ENCODE results near the gene CASR.
A peak's percentile ranks its signal among the peaks of the same experiment; 100 is the strongest.

CASR gene

DNA sequence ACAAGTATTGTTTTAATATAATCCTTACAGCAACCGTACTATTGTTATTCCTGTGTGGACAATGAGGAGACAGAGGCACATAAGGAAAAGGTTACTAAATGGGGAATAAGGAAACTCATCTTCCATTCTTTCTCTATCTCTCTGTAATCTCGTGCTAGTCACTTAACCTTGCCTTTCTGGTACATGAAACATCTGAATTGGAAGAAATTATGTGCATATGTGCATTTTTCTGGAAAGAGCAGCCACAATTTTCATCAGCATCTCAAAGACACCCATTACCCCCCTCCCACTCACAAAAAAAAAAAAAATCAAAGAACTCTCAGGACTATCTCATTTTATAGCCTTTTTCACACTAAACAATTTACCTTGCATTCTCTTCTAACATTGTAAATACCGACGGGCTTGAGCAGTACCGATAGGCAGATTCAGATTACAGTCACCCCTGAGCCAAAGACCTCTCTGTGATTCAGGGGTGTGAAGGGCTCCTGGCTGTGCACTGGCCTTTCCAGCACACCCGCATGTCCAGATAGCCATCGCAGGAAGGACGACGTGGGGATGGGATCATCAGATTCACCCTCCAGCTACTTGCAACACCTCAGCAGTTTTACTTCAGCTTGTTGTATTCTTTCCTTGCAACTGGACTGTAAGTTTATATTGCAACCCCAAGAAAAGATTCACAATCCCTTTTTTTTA is 48.1 kb downstream of the CASR start:
- Histone ChIP-seq H3K27ac (no peak overlapping the region), H3K4me3 (no peak overlapping the region)
- no peak for TF ChIP-seq CTCF (IDR thresholded peaks at IDR 0.05)
- no peak for DNase-seq (ENCODE audit: low spot score)

GRCh38 chr3:122232485-122232884 is 49.0 kb downstream of the CASR start:
- DNase-seq (ENCODE audit: low spot score): no peak
- Histone ChIP-seq H3K4me3 (no peak overlapping the region), H3K27ac (no peak overlapping the region)
- no peak for TF ChIP-seq CTCF (IDR thresholded peaks at IDR 0.05)

- H3K27ac ChIP-seq: peak overlapping the region in 1 of 2 donors; percentile 26
- DNase-seq (ENCODE audit: low spot score): no peak
- TF ChIP-seq CTCF (IDR thresholded peaks at IDR 0.05): no peak
- no peak overlapping the region for H3K4me3 ChIP-seq
Measured at GRCh38 chr3:122233101-122233952, 49.9 kb downstream of the CASR start.

DNA sequence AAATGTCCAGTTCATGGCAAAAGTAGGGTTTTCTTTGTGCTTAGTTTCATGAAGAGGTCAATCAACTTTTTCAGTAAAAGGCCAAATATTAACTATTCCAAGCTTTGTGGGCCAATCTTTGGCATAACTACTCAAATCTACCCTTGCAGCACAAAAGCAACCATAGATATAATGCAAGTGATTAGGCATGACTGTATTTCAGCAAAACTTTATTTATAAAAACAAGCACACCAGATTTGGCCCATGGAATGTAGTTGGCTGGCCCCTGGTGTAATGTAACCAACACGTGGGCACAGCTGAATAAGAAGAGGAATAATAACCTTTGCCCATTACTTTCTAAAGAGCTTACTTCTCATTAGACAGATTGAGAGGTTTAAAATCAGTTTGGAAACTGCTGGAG is 50.6 kb downstream of the CASR start:
- H3K4me3 ChIP-seq: no peak overlapping the region
- no peak for TF ChIP-seq CTCF (IDR thresholded peaks at IDR 0.05)
- no peak overlapping the region for H3K27ac ChIP-seq
- DNase-seq (ENCODE audit: low spot score): no peak

DNA sequence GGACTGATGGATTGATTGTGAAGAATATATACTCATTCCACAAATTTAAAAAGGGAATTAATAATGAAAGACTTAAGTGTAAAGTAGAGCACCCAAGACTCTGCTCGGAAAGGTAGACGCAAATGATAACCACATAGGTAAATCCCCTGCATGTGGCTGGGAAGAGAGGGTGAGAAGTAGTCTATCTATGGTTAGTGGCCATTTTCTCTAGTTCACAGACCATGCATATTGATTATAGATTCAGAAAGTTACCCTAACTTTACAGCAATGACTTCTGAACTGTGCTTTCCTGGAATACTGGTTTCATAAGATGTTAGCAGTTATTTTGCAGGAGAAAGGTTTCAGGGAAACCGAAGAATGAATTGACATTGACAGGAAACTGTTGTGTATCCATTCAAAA is 51.7 kb downstream of the CASR start:
- no peak for TF ChIP-seq CTCF (IDR thresholded peaks at IDR 0.05)
- Histone ChIP-seq H3K27ac (no peak overlapping the region), H3K4me3 (no peak overlapping the region)
- no peak for DNase-seq (ENCODE audit: low spot score)

DNA sequence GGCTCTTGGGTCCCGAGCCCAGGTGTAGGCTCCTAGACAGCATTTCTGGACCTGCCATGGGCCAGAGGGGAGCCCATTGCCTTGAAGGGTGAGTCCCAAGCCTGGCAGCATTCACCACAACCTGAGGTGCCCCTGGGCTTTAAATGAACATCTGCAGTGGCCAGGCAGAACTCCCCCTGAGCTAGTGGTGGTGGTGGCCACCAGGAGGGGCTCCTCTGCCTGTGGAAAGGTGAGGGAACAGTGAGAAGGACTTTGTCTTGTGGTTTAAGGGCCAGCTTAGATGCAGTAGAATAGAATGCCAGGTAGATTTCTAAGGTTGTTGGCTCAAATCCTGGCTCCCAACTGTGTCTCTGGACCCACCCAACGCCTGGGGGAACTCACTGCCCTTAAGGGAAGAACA is 55.6 kb downstream of the CASR start:
- DNase-seq (ENCODE audit: low spot score): no peak
- H3K4me3 ChIP-seq: no peak overlapping the region
- TF ChIP-seq CTCF (IDR thresholded peaks at IDR 0.05): no peak
- no peak overlapping the region for H3K27ac ChIP-seq

Data from coronary artery (tissue), 2 donors.